HG03103 (cell line): ENCODE data around the gene CMIP.

Source experiments
- ATAC-seq: cut with Tn5 transposase; IDR thresholded peaks from one replicate; pipeline ENCODE4 v1.9.1; 2021; ENCODE audit warnings: low read depth; ENCODE audit not compliant: unreplicated experiment

CMIP gene

GRCh38 chr16:81629034-81629802 is 184.6 kb downstream of the CMIP start:
- ATAC-seq = no peak

GRCh38 chr16:81629896-81630634 is 185.5 kb downstream of the CMIP start:
- no peak for ATAC-seq

GRCh38 chr16:81630635-81631031 is 186.0 kb downstream of the CMIP start:
- ATAC-seq = no peak

GRCh38 chr16:81632392-81633146 is 188.0 kb downstream of the CMIP start:
- no peak for ATAC-seq

GRCh38 chr16:81633147-81633619 is 188.6 kb downstream of the CMIP start:
- ATAC-seq = no peak

GRCh38 chr16:81633680-81634379 is 189.2 kb downstream of the CMIP start:
- no peak for ATAC-seq

GRCh38 chr16:81634380-81635062 is 189.9 kb downstream of the CMIP start:
- no peak for ATAC-seq

GRCh38 chr16:81635063-81635937 is 190.7 kb downstream of the CMIP start:
- no peak for ATAC-seq

- ATAC-seq = no peak
These were observed 191.8 kb downstream of the CMIP start for GRCh38 chr16:81636298-81636993.

GRCh38 chr16:81637336-81638235 is 193.0 kb downstream of the CMIP start:
- ATAC-seq = no peak

GRCh38 chr16:81638286-81638945 is 193.8 kb downstream of the CMIP start:
- ATAC-seq = no peak

- ATAC-seq = no peak
These were observed 194.7 kb downstream of the CMIP start for GRCh38 chr16:81639348-81639747.

GRCh38 chr16:81639931-81640680 is 195.5 kb downstream of the CMIP start:
- ATAC-seq = no peak

GRCh38 chr16:81640681-81641070 is 196.1 kb downstream of the CMIP start:
- ATAC-seq = no peak

GRCh38 chr16:81641395-81642106 is 196.9 kb downstream of the CMIP start:
- no peak for ATAC-seq

- no peak for ATAC-seq
These were observed 197.5 kb downstream of the CMIP start for GRCh38 chr16:81642107-81642436.
